Activated CD4-positive, alpha-beta T cell treated with anti-CD3 and anti-CD28 coated beads, Interleukin-2, amount 50 U/mL, for 24 hours (primary cell): ENCODE measurements around the gene PON2.

Source experiments
- DNase-seq, 2 donors: peaks; one replicate each; pipeline ENCODE4 v3.0.0-alpha.2; 2020; ENCODE audit warnings: low read depth in 1 of 2, low spot score in 1 of 2

Gene PON2

DNA sequence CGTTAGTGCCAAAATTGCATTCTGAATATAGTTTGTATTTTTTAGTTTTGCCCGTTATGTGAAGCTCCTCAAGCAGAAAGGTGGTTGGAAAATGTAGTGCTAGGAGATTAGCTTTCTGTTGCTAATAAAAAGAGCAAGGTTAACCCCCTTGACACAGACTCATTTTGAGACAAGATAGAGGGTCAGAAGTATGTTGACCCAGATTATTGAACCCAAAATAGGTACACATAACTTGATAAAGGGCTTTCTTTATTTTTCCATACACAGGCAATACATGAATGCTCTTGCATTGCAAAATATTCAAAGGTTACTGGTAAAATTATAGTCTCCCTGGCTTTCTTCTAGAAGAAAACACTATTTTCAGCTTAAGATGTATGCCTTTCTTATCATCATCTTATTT, 10.0 kb upstream of the PON2 start:
- DNase-seq, result no peak

GRCh38 chr7:95441042-95441823, 6.4 kb upstream of the PON2 start:
- DNase-seq, result no peak

DNA sequence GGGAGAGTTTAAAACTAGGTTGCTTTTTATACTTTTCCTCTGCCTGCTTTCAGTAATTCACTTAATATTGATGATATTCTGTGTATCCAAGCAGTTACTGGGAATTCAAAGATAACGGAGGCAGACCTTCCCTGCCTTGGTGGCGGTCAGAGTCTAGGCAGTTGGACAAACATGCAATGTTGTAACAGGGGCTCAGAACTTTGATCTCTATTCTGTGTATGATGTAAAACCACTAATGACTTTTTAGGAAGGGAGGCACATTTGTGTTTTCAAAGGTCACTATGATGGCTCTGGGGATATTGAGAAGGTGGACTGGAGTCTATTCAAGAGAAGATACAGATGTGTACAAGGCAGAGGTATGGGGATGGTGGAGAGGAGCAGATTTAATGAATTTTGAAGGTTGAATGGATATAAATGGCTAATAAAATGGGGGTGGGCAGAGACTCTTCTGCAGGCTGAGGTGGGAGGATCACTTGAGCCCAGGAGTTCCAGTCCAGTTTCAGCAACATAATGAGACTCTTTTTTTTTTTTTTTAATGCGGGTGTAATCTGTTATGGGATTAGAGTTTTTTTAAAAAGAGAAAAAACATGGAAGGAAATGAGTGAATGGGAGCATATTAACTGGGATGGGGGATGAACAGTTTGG, 5.7 kb upstream of the PON2 start:
- DNase-seq, result no peak

DNA sequence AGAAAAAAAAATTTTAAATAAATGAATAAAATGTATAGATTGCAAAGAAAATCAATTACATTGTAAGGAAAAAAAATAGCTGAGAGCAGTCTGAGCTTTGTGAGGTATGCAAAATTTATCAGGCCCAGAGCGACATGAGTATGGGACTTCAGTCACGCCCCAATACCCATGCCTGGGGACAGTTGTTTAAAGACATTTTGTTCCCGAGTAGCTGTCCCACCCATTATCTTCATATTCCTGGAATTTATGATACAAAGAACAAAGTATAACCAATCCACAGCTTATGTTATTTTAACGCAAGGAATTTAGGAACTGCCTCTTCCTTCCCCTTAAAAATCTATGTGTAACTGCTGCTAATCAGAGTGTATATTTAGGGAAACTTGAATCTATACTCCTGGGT, 1.6 kb upstream of the PON2 start:
- DNase-seq, result no peak

- no peak for DNase-seq
These were observed 573 bp upstream of the PON2 start for GRCh38 chr7:95435422-95435780.

- no peak for DNase-seq
These were observed 774 bp downstream of the PON2 start for GRCh38 chr7:95433952-95434556.

GRCh38 chr7:95433129-95433528, 1.7 kb downstream of the PON2 start:
- DNase-seq, result no peak

GRCh38 chr7:95432606-95433005, 2.2 kb downstream of the PON2 start:
- DNase-seq, result no peak

DNA sequence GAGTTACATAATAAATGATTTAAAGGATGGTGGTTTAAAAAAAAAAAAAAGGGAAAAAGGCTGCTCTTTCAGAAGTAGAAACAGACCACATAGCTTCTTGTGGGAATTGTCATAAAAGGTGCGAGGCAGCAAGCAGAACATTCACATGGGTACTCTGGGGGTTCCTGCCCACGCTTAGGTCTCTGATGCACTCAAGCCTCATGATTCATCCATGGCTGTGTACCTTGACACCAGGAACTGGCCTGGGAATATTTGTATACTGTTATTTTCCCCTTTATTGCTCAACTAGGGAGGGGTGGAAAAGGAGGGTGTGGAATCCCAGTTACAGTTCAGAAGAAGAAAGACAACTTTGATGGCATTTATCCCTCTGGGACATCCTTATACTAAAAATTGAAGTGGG, 4.0 kb downstream of the PON2 start:
- no peak for DNase-seq

DNA sequence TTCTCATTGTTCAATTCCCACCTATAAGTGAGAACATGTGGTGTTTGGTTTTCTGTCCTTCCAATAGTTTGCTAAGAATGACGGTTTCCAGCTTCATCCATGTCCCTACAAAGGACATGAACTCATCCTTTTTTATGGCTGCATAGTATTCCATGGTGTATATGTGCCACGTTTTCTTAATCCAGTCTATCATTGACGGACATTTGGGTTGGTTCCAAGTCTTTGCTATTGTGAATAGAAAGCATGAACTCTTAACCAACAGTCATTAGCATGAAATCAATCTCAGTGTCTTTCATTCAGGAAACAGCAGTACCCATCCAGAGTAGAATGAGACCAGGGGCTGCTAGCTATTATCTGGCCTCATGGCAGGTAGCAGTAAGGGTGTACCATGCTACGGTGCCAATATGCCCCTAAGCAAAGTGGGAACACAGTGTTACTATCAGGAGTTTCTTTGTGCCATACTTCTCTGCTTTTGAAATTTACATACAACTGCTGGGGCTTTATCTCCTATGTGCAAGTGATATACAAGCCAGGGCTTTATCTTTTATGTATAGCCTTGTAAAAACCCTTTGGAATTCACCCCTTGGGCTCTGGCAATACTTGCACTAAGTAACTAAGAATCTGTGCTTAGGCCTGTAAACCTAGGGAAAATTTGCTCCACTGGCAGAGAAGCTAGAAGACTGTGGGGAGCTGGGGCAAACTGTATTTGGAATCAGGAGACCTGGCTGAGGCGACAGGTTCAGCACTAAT, 5.4 kb downstream of the PON2 start:
- no peak for DNase-seq

GRCh38 chr7:95427914-95428516, 6.8 kb downstream of the PON2 start:
- no peak for DNase-seq

DNA sequence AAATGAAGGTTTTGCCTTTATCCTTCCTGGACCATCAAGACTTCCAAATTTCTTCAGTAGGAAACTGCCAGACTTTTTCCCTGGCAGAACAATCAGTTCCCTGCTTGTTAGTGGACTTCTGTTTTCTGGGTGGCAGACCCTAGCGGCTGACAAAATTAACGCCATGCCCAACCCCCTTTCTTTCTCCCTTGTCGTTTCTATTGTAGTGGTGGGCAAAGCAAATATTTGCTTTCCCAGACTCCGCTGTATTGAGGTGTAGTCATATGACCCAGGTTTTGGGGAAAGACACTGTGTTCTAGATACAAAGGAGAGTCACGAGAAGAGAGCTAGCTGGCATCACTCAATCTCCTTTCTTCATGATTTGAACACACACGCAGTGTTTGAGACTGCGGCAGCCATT, 7.7 kb downstream of the PON2 start:
- no peak for DNase-seq

DNA sequence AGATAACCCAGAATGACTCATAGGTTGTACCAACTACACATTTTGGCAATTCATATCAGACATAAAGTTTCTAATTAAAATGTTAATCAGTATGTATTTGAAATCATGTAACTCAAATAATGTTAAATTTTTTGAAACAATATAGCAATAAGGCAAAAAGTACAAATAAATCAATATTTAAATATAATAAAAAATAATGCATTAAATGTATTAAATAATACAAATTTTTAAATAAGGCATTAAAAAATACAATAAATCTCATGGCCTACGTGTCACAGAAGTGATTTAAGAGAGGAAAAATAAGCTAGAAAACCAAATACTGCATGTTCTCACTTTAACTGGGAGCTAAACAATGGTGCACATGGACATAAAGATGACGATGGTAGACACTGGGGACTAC, 9.1 kb downstream of the PON2 start:
- no peak for DNase-seq

DNA sequence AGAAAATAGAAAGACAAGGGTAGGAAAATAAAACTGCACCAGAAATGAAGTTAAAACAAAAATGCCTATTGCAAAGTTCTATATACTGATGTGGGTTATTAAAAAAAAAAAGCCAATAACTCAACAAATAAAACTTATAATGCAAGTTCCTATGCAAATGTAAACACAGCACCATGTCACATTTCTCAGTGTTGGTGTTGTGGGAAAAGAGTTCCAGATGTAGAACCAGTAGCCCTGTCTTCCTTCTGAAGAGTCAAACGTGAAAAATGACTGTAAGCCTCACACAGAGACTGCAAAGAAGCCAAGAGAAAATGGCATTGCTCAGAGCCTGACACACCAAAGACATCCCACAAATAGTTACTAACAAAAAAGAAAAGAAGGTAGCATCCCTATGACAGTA, 10.1 kb downstream of the PON2 start:
- DNase-seq, result no peak

GRCh38 chr7:95421847-95422444, 12.9 kb downstream of the PON2 start:
- no peak for DNase-seq

GRCh38 chr7:95421000-95421846, 13.6 kb downstream of the PON2 start:
- DNase-seq, result no peak

- no peak for DNase-seq
These were observed 22.8 kb downstream of the PON2 start for GRCh38 chr7:95412075-95412474.

- no peak for DNase-seq
These were observed 23.2 kb downstream of the PON2 start for GRCh38 chr7:95411666-95412065.

- DNase-seq, result no peak
These were observed 23.8 kb downstream of the PON2 start for GRCh38 chr7:95411036-95411435.

DNA sequence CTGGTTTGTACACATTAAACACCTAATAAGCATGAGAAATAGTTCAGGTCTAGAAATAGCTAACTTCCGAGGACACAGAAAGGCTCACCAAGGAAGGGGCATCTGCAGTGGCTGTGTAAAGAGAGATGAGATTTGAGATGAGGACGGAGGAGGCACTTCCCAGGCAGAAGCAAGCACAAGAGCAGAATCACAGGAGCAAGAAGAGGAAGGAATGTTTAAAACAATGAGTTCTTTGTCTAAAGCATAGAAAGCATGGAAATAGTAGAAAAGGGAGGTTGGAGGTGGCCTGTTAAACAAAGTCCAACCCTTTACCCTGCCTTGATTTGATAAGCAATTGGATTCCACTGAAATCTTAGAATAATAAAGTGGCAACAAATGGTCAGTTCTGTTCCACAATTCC, 27.1 kb downstream of the PON2 start:
- DNase-seq, result no peak
